B cell (primary cell): ENCODE measurements around the gene CUTC.

Experiments used
- CTCF ChIP-seq: fragments of 200-600 bp; IDR thresholded peaks from one replicate; pipeline ENCODE4 v1.8.0; 2022; ENCODE audit warnings: antibody characterized with exemption, mild to moderate bottlenecking
- EZH2 ChIP-seq: IDR thresholded peaks from 2 replicates; pipeline ENCODE4 v1.6.1; 2012; ENCODE audit warnings: borderline replicate concordance, low read depth, mild to moderate bottlenecking, moderate library complexity, low read length; ENCODE audit not compliant: insufficient read depth, poor library complexity, severe bottlenecking

GRCh38 chr10:99689461-99689860 is 42.6 kb upstream of the CUTC start:
- no peak for TF ChIP-seq CTCF
- TF ChIP-seq EZH2: no peak
